Kidney (tissue), 14 donors: ENCODE data around the gene ASCC3. TPM values are rescaled to one million over a fixed set of nuclear protein-coding genes. Genes with fewer than 3 reads are reported as not detected.

ENCODE experiments used
- DNase-seq, 5 donors: peaks; one replicate each; pipeline ENCODE4 v3.0.0-alpha.2; 2013 to 2020
- FAIRE-seq: peaks from 2 replicates; lab custom pipeline; 2012; peaks lifted over from hg19 to GRCh38; lab: Jason Lieb, UNC
- H3K27ac ChIP-seq, 2 donors: one replicate each; pipeline ENCODE4 v1.7.0; 2013; ENCODE audit warnings: low read depth in 2 of 2, low read length in 2 of 2, inconsistent platforms in 1 of 2
- H3K27me3 ChIP-seq: one replicate; pipeline ENCODE4 v1.7.1; 2013; ENCODE audit warnings: low read length, inconsistent platforms; ENCODE audit not compliant: control insufficient read depth, insufficient read depth
- H3K36me3 ChIP-seq, 3 donors: one replicate each; pipeline versions ENCODE4 v1.7.0 to v1.7.1; 2013; ENCODE audit warnings: low read length in 3 of 3, control low read depth in 1 of 3, inconsistent platforms in 1 of 3; ENCODE audit not compliant: insufficient read depth in 3 of 3, control insufficient read depth in 2 of 3
- H3K4me1 ChIP-seq, 3 donors: one replicate each; pipeline versions ENCODE4 v1.7.0 to v1.7.1; 2013; ENCODE audit warnings: low read length in 3 of 3, inconsistent platforms in 1 of 3, low read depth in 1 of 3; ENCODE audit not compliant: control insufficient read depth in 2 of 3, insufficient read depth in 2 of 3
- H3K4me3 ChIP-seq, 3 donors: one replicate each; pipeline versions ENCODE4 v1.7.0 to v1.8.1; 2013; ENCODE audit warnings: low read length in 3 of 3, control low read depth in 1 of 3, inconsistent platforms in 1 of 3
- H3K9ac ChIP-seq, 3 donors: one replicate each; pipeline versions ENCODE4 v1.7.0 to v1.7.1; 2013; ENCODE audit warnings: low read length in 3 of 3, control low read depth in 1 of 3, inconsistent platforms in 1 of 3
- H3K9me3 ChIP-seq, 3 donors: one replicate each; pipeline versions ENCODE4 v1.7.0 to v1.7.1; 2013; ENCODE audit warnings: low read length in 3 of 3, control low read depth in 1 of 3, inconsistent platforms in 1 of 3; ENCODE audit not compliant: control insufficient read depth in 2 of 3, insufficient read depth in 1 of 3
- intact Hi-C: fragments of 100-400 bp; cut with DNase I; formaldehyde crosslinking; loops from one replicate; pipeline ENCODE4 v1.11.1; 2022
- polyA plus RNA-seq: library from polyadenylated mRNA; stranded (reverse); fragments of 350-450 nt; fragmentation: Illumina TruSeq; extraction: RNeasy Lipid Tissue Mini Kit (QIAGEN cat#74804); gene quantifications from one replicate; pipeline ENCODE4 v1.2.3, GENCODE V29; 2014; ENCODE audit warnings: low read depth, low replicate concordance; ENCODE audit not compliant: insufficient read depth
- total RNA-seq: library from RNA; stranded (reverse); fragmentation: NEBNext Ultra II Directional; extraction: Animal tissue kit (Norgen Biotek cat#: 25700); gene quantifications from one replicate; pipeline ENCODE4 v1.2.1, GENCODE V29; 2021
- TF ChIP-seq, protein P1 (sequence below): IDR thresholded peaks from 3 replicates; pipeline ENCODE4 v1.5.1; 2012; ENCODE audit warnings: mild to moderate bottlenecking, moderate library complexity, borderline replicate concordance; ENCODE audit not compliant: insufficient read depth; ENCODE audit errors: extremely low read depth
- donor health status: control.
- donor health status: control.
- donor health status: control.
- donor health status: control.
- donor health status: control.
- donor health status: DM: yes; HTN: yes; CAD: no.
- donor health status: Normal renal cell carcinoma (clear cell type).

ASCC3 gene
- total and polyA plus RNA-seq, 2 donors from 2014 or later: 7.7 to 31.7 TPM

DNA sequence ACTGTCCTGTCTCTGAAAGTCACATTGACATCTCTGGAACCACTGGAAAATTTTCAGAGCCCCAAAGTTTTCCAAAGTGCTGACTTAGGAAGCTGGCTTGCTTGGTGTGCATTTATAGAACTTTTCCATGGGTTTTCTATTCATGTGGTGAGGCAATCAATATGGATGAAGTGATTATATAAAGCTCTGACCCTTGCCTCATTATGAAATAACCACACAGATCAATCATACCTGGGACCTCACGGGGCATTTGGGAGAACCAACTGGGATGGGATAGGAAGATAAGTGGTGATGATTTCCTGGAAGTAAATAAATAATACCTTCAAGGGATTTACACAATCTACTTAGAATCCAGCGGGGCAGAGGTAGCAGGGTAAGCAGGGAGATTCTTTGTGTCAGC is 393.5 kb downstream of the ASCC3 start:
- FAIRE-seq: no peak
- Histone ChIP-seq H3K27me3 (no peaks in the 10 kb centered on the region), H3K27ac (no peak overlapping the region), H3K4me1 (peaks cover 0 to 2% (median 0%) of the 10 kb centered on the region in 3 donors), H3K9me3 (no peaks in the 10 kb centered on the region), H3K9ac (no peak overlapping the region), H3K36me3 (no peaks in the 10 kb centered on the region), H3K4me3 (no peak overlapping the region)
- no peak for DNase-seq
- TF ChIP-seq, protein P1, sequence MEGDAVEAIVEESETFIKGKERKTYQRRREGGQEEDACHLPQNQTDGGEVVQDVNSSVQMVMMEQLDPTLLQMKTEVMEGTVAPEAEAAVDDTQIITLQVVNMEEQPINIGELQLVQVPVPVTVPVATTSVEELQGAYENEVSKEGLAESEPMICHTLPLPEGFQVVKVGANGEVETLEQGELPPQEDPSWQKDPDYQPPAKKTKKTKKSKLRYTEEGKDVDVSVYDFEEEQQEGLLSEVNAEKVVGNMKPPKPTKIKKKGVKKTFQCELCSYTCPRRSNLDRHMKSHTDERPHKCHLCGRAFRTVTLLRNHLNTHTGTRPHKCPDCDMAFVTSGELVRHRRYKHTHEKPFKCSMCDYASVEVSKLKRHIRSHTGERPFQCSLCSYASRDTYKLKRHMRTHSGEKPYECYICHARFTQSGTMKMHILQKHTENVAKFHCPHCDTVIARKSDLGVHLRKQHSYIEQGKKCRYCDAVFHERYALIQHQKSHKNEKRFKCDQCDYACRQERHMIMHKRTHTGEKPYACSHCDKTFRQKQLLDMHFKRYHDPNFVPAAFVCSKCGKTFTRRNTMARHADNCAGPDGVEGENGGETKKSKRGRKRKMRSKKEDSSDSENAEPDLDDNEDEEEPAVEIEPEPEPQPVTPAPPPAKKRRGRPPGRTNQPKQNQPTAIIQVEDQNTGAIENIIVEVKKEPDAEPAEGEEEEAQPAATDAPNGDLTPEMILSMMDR: no peak
- intact Hi-C loops: no loop called here

DNA sequence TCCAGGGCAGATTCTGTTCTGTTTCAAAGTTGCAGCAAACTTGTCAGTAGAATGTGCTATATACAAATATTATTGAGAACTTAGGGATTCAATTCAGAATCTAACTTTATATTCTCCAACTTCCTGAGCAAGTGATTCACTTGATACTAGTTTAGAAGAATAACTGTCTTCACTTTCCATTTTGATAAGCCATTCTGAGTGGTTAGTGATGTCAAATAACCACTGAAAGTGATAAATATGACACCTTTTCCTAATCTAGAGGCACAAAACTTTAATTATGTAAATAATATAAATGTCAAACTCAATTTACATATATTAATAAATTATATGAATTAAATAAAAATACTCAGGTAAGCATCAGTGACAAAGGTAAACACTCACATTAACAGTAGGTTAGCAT is 395.9 kb downstream of the ASCC3 start:
- H3K27ac ChIP-seq: no peak overlapping the region
- intact Hi-C loops: no loop called here
- no peak for FAIRE-seq
- no peaks in the 10 kb centered on the region for H3K36me3 ChIP-seq
- no peaks in the 10 kb centered on the region for H3K27me3 ChIP-seq
- no peak for DNase-seq
- peaks cover 0 to 2% (median 0%) of the 10 kb centered on the region in 3 donors for H3K4me1 ChIP-seq
- no peaks in the 10 kb centered on the region for H3K9me3 ChIP-seq
- H3K4me3 ChIP-seq: no peak overlapping the region
- TF ChIP-seq, protein P1: no peak
- H3K9ac ChIP-seq: no peak overlapping the region

GRCh38 chr6:100484474-100484873 is 396.7 kb downstream of the ASCC3 start:
- no peak for DNase-seq
- Histone ChIP-seq H3K27ac (no peak overlapping the region), H3K9ac (no peak overlapping the region), H3K9me3 (no peaks in the 10 kb centered on the region), H3K4me3 (no peak overlapping the region), H3K27me3 (no peaks in the 10 kb centered on the region), H3K36me3 (no peaks in the 10 kb centered on the region), H3K4me1 (peaks cover 0 to 2% (median 0%) of the 10 kb centered on the region in 3 donors)
- TF ChIP-seq, protein P1: no peak
- intact Hi-C loops: no loop called here
- FAIRE-seq: no peak

GRCh38 chr6:100482698-100483097 is 398.4 kb downstream of the ASCC3 start:
- intact Hi-C loops: no loop called here
- no peak overlapping the region for H3K9ac ChIP-seq
- FAIRE-seq: no peak

More at GRCh38 chr6:100482698-100483097, 398.4 kb downstream of the ASCC3 start:
- Histone ChIP-seq H3K27me3 (no peaks in the 10 kb centered on the region), H3K9me3 (no peaks in the 10 kb centered on the region), H3K4me1 (peaks cover 0 to 4% (median 4%) of the 10 kb centered on the region in 3 donors), H3K27ac (peak overlapping the region in 1 of 2 donors; percentile 41), H3K36me3 (no peaks in the 10 kb centered on the region), H3K4me3 (no peak overlapping the region)
- TF ChIP-seq, protein P1: no peak
- no peak for DNase-seq
